GM18508 (cell line): ENCODE results near the gene DLGAP4.
"Not testable (repeated sequence)": the region's sequence is repeated elsewhere in the genome, so short reads cannot be mapped to it uniquely, and the experiment has no call there.

Experiments used
- ATAC-seq: cut with Tn5 transposase; IDR thresholded peaks from one replicate; pipeline ENCODE4 v1.9.1; 2021; ENCODE audit warnings: moderate number of reproducible peaks; ENCODE audit not compliant: insufficient read depth, unreplicated experiment

DLGAP4 gene

GRCh38 chr20:36466089-36466488 lies 159.9 kb downstream of the DLGAP4 start:
- ATAC-seq, result no peak

GRCh38 chr20:36467076-36467999 lies 161.2 kb downstream of the DLGAP4 start:
- ATAC-seq, result no peak

DNA sequence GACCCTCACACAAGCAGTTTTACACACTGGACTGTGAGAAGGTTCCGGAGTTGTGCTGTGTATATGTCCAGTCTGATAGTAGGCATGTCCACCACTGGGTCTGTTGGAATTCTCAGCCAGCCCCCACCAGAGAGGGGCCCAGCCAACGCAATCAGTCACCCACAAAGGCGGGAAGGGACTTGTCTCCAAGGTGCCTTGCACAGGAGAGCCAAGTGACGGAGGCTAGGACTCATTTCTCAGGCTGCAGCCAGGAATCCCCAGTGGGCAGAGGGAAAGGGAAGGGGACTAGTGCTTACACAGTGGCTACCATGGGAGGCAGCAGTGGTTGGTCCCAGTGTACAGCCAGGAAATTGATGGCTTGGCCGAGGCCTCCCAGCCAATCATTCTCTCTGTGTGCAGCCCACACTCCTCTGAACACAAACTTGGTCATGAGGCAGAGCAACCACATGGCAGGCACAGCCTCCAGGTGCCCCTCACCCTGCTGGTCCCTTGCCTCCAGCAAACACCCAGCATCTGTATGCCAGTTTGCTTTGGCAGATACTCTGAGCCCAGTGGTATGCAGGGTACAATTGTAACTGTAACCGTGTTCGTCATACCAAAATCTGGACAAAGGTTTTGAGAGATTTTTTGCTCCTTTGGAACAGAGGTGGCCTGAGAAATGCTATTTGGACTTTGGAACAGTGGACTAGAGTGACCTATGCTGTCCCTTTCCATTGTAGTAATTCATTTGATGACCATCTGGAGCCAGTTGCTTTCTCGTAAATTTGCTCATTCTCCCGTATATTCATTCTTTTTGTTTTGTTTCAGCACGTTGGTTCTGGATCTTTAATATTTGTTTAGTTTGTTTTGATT lies 162.2 kb downstream of the DLGAP4 start:
- ATAC-seq, result no peak

DNA sequence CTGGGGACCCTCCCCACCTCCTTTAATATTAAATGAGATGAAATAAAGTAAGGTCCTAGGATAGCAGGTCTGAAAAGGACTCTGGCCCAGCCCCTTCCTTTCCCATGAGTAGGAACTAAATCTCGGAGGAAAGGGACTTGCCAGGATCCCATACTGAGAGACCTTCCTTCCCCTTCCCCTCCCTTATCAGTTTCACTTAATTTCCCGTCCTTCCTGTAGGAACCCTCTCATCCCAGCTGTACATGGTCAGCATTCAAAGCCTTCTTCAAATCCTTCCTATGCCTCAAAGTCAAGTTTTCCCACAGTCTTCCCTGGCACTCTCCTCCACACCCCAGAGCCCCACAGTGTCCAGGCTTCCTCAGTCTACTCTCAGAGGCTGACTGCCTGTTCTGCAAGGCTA lies 163.8 kb downstream of the DLGAP4 start:
- ATAC-seq, result no peak

- ATAC-seq, result no peak
Measured at GRCh38 chr20:36471885-36472636, 165.9 kb downstream of the DLGAP4 start.

DNA sequence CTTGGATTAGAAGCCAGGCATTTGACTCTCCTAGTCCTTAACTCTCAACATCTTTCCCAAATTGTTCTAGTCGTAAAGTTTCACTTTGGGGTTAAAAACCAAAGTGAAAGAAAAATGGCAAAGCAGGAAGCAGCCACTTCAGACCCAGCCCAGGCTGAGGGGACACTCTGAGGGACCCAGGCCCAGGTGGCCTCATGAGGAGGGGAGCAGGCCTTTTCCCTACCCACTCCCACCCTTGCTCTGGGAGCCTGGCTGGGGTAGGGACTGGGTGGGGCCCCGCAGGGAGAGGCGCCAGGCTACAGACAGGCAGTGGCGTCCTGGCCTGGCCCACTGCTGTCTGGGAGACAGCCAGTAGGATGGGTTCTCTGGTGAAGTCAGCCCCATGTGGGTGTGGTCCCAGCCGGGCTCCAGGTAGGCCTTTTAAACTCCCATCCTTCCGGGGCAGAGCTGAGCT lies 166.5 kb downstream of the DLGAP4 start:
- no peak for ATAC-seq

- no peak for ATAC-seq
Measured at GRCh38 chr20:36473164-36473563, 167.0 kb downstream of the DLGAP4 start.

DNA sequence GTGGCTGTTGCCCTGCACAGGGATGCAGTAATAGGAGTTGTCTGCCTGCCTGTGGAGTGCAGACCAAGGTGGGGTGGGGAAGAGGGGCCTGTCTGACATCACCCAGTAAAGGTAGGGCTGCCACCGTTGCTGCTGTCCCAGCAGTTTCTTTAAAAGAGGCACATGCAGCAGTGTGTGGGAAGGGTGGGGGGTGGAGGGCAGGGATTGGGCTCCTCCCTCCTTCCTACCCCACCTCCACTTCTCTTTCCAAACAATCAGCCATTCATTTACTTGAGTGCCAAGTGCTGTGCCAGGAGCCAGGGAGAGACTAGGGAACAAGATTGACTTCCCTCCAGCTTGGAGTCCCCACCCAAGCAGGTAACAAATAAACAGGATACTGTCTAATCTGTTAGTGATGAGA lies 168.4 kb downstream of the DLGAP4 start:
- ATAC-seq, result no peak

DNA sequence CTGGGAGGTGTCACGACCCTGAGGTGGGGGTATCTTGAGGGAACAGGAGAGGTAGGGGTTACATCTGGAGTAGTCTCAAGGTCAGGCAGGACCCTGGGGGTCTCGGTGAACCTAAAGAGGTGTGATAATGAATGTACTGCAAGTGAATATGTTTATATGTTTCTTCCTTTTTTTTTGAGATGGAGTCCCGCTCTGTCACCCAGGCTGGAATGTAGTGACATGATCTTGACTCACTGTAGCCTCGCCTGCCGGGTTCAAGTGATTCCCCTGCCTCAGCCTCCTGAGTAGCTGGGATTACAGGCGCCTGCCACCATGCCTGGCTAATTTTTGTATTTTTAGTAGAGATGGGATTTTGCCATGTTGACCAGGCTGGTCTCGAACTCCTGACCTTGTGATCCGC lies 168.9 kb downstream of the DLGAP4 start:
- ATAC-seq, result not testable (repeated sequence)

- ATAC-seq, result no peak
Measured at GRCh38 chr20:36477475-36477874, 171.3 kb downstream of the DLGAP4 start.

GRCh38 chr20:36478137-36478905 lies 172.2 kb downstream of the DLGAP4 start:
- ATAC-seq, result no peak

DNA sequence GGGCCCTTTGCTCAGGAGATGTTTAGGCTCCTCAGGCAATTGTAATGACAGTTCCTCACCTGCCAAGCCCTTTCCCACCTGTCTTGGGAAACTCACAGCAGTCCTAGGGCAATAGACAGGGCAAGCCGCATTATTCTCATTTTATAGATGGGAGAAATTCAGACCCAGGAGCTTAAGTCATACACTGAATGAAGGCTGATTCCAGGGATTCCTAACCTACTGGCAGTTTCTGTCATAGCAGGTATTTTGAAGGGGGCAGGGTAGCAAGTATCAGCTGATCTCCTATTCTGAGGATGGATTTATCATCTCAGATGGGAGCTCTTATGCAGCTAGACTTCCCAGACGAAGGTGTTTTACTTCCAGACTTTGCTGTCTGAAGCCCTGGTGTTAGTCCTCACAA lies 173.8 kb downstream of the DLGAP4 start:
- no peak for ATAC-seq

- no peak for ATAC-seq
Measured at GRCh38 chr20:36480456-36481048, 174.4 kb downstream of the DLGAP4 start.

- ATAC-seq, result no peak
Measured at GRCh38 chr20:36481380-36482043, 175.4 kb downstream of the DLGAP4 start.

- no peak for ATAC-seq
Measured at GRCh38 chr20:36482044-36482473, 175.9 kb downstream of the DLGAP4 start.

- no peak for ATAC-seq
Measured at GRCh38 chr20:36483209-36483918, 177.2 kb downstream of the DLGAP4 start.

DNA sequence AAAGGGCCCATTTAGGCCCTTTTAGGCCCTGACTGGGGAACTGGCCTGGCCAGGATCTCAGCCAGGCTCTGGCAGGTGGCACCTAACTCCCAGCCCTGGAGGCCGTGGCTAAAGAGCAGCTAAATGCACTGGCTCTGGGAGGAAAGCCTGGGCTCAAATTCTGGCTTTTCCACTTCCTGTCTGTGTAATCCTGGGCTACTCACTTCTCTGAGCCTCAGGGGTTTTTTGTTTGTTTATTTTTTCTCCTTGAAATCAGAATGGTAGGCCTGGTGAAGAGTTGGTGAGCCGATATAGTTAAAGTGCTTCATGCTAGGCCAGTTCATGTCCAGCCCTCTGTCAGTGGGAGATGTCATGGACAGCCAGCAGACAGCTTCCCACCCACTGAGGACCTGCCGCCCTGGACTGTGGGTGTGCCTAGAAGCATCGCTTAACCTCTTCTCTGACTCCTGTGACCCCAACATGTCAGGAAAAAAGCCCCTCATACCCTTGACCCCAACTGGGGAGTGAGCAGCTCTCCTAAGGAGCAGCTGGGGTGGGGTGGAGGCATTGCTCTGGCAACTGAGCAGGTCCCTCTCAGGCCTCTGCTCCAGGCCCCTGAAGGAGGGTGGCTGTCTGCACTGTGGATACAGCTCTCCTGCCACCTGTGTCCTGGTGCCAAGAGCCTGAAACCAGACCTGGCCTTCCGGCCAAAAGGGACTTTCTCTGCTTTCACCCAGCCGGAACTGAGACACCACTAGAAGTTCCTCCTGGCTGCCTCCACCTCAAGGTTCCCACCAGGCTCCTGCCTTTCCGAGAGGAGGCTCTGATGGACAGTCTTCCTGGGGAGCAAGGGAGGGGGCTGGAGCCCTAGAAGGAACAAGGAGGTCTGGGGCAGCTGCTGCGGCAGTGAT lies 178.0 kb downstream of the DLGAP4 start:
- no peak for ATAC-seq
